Neural cell (in vitro differentiated cells): ENCODE data around the gene UIMC1. TPM values are rescaled to one million over a fixed set of nuclear protein-coding genes. Genes with fewer than 3 reads are reported as not detected.

Experiments
- H2AFZ ChIP-seq: fragments of 200-600, 300-800 bp; sonication (generic), shearing (Covaris generic); 2 replicates; pipeline ENCODE4 v1.6.0; 2014; ENCODE audit warnings: low read depth, mild to moderate bottlenecking, antibody characterized with exemption, low read length, moderate library complexity
- H3F3A ChIP-seq: fragments of 200-600 bp; shearing (Covaris generic); 2 replicates; pipeline ENCODE4 v1.6.1; 2016; ENCODE audit warnings: mild to moderate bottlenecking, moderate library complexity, mixed read lengths, antibody characterized with exemption, low read length; ENCODE audit not compliant: insufficient read depth, poor library complexity, severe bottlenecking
- H3K27ac ChIP-seq: fragments of 200-600, 300-800 bp; sonication (generic), shearing (Covaris generic); 2 replicates; pipeline ENCODE4 v1.5.1; 2014; ENCODE audit warnings: mild to moderate bottlenecking, low read length, moderate library complexity
- H3K27me3 ChIP-seq: fragments of 300-800, 200-600 bp; sonication (generic), shearing (Covaris generic); 2 replicates; pipeline ENCODE4 v1.6.0; 2014; ENCODE audit warnings: mild to moderate bottlenecking, low read depth, low read length, moderate library complexity; ENCODE audit not compliant: insufficient read depth
- H3K36me3 ChIP-seq: fragments of 300-800, 200-600 bp; sonication (generic), shearing (Covaris generic); 2 replicates; pipeline ENCODE4 v1.5.1; 2014; ENCODE audit warnings: mild to moderate bottlenecking, antibody characterized with exemption, low read length, moderate library complexity; ENCODE audit not compliant: insufficient read depth
- H3K4me2 ChIP-seq: fragments of 300-800, 200-600 bp; sonication (generic), shearing (Covaris generic); 2 replicates; pipeline ENCODE4 v1.6.0; 2014; ENCODE audit warnings: mild to moderate bottlenecking, low read length
- H3K4me3 ChIP-seq: fragments of 300-800, 200-600 bp; sonication (generic), shearing (Covaris generic); 2 replicates; pipeline ENCODE4 v1.5.1; 2014; ENCODE audit warnings: mild to moderate bottlenecking, low read length, moderate library complexity
- H3K79me2 ChIP-seq: fragments of 200-600 bp; shearing (Covaris generic); replicated peaks from 2 replicates; pipeline ENCODE4 v1.6.0; 2014; ENCODE audit warnings: mild to moderate bottlenecking, low read length, moderate library complexity; ENCODE audit not compliant: insufficient read depth
- H3K9ac ChIP-seq: fragments of 300-800, 200-600 bp; sonication (generic), shearing (Covaris generic); 2 replicates; pipeline ENCODE4 v1.6.1; 2016; ENCODE audit warnings: mild to moderate bottlenecking, low read length, mixed read lengths
- H3K9me2 ChIP-seq: fragments of 200-600 bp; shearing (Covaris generic); 2 replicates; pipeline ENCODE4 v1.6.1; 2016; ENCODE audit warnings: mild to moderate bottlenecking, low read length, mixed read lengths; ENCODE audit not compliant: insufficient read depth
- H3K9me3 ChIP-seq: fragments of 200-600, 300-800 bp; sonication (generic), shearing (Covaris generic); 2 replicates; pipeline ENCODE4 v1.6.1; 2016; ENCODE audit warnings: mild to moderate bottlenecking, mixed run types, low read length, moderate library complexity, mixed read lengths
- H4K20me1 ChIP-seq: fragments of 200-600 bp; shearing (Covaris generic); 2 replicates; pipeline ENCODE4 v1.6.1; 2016; ENCODE audit warnings: mild to moderate bottlenecking, mixed run types; ENCODE audit not compliant: insufficient read depth
- EP300 ChIP-seq: fragments of 450-650 bp; conservative IDR thresholded peaks from 2 replicates; pipeline ENCODE4 v1.6.1; 2014; ENCODE audit warnings: antibody characterized with exemption, mild to moderate bottlenecking, moderate library complexity; ENCODE audit not compliant: poor library complexity, severe bottlenecking
- EZH2 ChIP-seq: fragments of 200-600, 300-800 bp; shearing (Covaris generic), sonication (generic); IDR thresholded peaks from 2 replicates; pipeline ENCODE4 v1.6.1; 2014; ENCODE audit warnings: antibody characterized with exemption, low read length, borderline replicate concordance, mild to moderate bottlenecking; ENCODE audit not compliant: insufficient read depth, poor library complexity, severe bottlenecking
- MXI1 ChIP-seq: fragments of 450-650 bp; conservative IDR thresholded peaks from 2 replicates; pipeline ENCODE4 v1.6.1; 2014; ENCODE audit warnings: antibody characterized with exemption, mild to moderate bottlenecking; ENCODE audit not compliant: poor library complexity, severe bottlenecking
- POLR2AphosphoS5 ChIP-seq: IDR thresholded peaks from 2 replicates; pipeline ENCODE4 v1.6.1; 2012
- RAD21 ChIP-seq: fragments of 450-650 bp; conservative IDR thresholded peaks from 2 replicates; pipeline ENCODE4 v1.6.1; 2014; ENCODE audit warnings: antibody characterized with exemption, mild to moderate bottlenecking, moderate library complexity
- SMC3 ChIP-seq: fragments of 450-650 bp; conservative IDR thresholded peaks from 2 replicates; pipeline ENCODE4 v1.6.1; 2014; ENCODE audit warnings: antibody characterized with exemption, mild to moderate bottlenecking, moderate library complexity; ENCODE audit not compliant: poor library complexity
- TAF1 ChIP-seq: IDR thresholded peaks from 2 replicates; pipeline ENCODE4 v1.6.1; 2012; ENCODE audit warnings: low read depth
- polyA plus RNA-seq: library from polyadenylated mRNA; depleted of rRNA; stranded (reverse); fragments of >200 nt; gene quantifications from 2 replicates; pipeline ENCODE4 v1.2.3, GENCODE V29; 2014
- TF ChIP-seq, protein P1 (sequence below): IDR thresholded peaks from 2 replicates; pipeline ENCODE4 v1.6.1; 2012; ENCODE audit warnings: borderline replicate concordance
- TF ChIP-seq, protein P2 (sequence below): fragments of 450-650 bp; IDR thresholded peaks from 2 replicates; pipeline ENCODE4 v1.5.1; 2014; ENCODE audit warnings: antibody characterized with exemption, mild to moderate bottlenecking, moderate library complexity; ENCODE audit not compliant: poor library complexity, severe bottlenecking

The UIMC1 gene
- polyA plus RNA-seq, 1 donor from 2014 or later, result 74.0 TPM

DNA sequence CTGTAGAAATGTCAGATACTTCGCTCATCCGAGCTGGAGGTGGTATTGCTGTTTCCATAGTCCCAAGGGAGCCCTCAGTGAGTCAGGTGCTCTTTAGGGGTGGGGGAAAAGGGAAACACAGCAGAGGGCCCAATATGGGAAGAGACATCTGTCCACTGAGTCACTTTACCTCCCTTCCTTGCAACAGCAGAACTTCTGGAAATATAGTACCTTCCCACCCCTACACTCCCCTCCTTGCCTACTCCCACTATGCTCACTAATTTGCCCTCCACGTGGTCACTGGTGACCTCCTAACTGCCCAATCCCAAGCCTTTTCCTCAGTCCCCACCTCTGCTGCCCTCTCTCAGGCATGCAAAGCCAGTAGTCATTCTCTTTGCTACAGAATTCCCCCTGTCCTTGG lies 109.3 kb downstream of the UIMC1 start:
- Histone ChIP-seq H4K20me1 (no peaks in the 10 kb centered on the region), H3K9me3 (no peaks in the 10 kb centered on the region)
- TF ChIP-seq TAF1, result no peak
- TF ChIP-seq, protein P1, sequence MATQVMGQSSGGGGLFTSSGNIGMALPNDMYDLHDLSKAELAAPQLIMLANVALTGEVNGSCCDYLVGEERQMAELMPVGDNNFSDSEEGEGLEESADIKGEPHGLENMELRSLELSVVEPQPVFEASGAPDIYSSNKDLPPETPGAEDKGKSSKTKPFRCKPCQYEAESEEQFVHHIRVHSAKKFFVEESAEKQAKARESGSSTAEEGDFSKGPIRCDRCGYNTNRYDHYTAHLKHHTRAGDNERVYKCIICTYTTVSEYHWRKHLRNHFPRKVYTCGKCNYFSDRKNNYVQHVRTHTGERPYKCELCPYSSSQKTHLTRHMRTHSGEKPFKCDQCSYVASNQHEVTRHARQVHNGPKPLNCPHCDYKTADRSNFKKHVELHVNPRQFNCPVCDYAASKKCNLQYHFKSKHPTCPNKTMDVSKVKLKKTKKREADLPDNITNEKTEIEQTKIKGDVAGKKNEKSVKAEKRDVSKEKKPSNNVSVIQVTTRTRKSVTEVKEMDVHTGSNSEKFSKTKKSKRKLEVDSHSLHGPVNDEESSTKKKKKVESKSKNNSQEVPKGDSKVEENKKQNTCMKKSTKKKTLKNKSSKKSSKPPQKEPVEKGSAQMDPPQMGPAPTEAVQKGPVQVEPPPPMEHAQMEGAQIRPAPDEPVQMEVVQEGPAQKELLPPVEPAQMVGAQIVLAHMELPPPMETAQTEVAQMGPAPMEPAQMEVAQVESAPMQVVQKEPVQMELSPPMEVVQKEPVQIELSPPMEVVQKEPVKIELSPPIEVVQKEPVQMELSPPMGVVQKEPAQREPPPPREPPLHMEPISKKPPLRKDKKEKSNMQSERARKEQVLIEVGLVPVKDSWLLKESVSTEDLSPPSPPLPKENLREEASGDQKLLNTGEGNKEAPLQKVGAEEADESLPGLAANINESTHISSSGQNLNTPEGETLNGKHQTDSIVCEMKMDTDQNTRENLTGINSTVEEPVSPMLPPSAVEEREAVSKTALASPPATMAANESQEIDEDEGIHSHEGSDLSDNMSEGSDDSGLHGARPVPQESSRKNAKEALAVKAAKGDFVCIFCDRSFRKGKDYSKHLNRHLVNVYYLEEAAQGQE, result no peak
- no peak for TF ChIP-seq POLR2AphosphoS5
- no peak for TF ChIP-seq RAD21
- no peak for TF ChIP-seq MXI1
- TF ChIP-seq EZH2, result no peak
- no peak for TF ChIP-seq SMC3

DNA sequence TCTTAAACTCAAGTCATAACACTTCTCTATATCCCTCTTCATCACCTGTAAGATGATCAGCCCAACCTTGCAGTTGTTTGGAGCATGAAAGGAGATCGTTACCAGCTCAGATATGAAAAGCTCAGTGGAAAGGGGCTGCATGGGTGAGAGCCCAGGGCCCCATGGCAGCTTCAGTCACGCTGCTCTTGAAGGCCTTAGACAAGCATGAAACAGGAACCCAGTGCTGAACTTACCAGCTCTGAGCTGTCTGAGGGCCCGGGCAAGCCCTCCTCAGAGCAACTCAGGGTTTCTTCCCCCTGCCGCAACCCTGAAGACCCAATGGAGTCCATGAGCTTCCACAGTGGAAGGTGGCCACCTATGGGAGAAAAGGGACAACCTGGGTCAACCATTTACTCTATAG lies 110.7 kb downstream of the UIMC1 start:
- no peak overlapping the region for H2AFZ ChIP-seq
- no peaks in the 10 kb centered on the region for H4K20me1 ChIP-seq
- H3K9me2 ChIP-seq, result no peaks in the 10 kb centered on the region
- H3K4me3 ChIP-seq, result no peak overlapping the region
- H3K27ac ChIP-seq, result no peak overlapping the region
- no peak for TF ChIP-seq EZH2
- TF ChIP-seq SMC3, result no peak
- TF ChIP-seq, protein P1, result no peak
- TF ChIP-seq, protein P2, sequence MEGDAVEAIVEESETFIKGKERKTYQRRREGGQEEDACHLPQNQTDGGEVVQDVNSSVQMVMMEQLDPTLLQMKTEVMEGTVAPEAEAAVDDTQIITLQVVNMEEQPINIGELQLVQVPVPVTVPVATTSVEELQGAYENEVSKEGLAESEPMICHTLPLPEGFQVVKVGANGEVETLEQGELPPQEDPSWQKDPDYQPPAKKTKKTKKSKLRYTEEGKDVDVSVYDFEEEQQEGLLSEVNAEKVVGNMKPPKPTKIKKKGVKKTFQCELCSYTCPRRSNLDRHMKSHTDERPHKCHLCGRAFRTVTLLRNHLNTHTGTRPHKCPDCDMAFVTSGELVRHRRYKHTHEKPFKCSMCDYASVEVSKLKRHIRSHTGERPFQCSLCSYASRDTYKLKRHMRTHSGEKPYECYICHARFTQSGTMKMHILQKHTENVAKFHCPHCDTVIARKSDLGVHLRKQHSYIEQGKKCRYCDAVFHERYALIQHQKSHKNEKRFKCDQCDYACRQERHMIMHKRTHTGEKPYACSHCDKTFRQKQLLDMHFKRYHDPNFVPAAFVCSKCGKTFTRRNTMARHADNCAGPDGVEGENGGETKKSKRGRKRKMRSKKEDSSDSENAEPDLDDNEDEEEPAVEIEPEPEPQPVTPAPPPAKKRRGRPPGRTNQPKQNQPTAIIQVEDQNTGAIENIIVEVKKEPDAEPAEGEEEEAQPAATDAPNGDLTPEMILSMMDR, result no peak
- no peak for TF ChIP-seq RAD21
- TF ChIP-seq EP300, result no peak
- TF ChIP-seq POLR2AphosphoS5, result no peak
- no peak for TF ChIP-seq MXI1
- no peak for TF ChIP-seq TAF1
- H3K9ac ChIP-seq, result no peak overlapping the region
- no peaks in the 10 kb centered on the region for H3F3A ChIP-seq
- no peaks in the 10 kb centered on the region for H3K79me2 ChIP-seq
- H3K4me2 ChIP-seq, result no peak overlapping the region
- no peaks in the 10 kb centered on the region for H3K27me3 ChIP-seq
- H3K9me3 ChIP-seq, result no peaks in the 10 kb centered on the region
- no peaks in the 10 kb centered on the region for H3K36me3 ChIP-seq

More for the DNA sequence above, 109.3 kb downstream of the UIMC1 start:
- no peaks in the 10 kb centered on the region for H3K27me3 ChIP-seq
- H3F3A ChIP-seq, result no peaks in the 10 kb centered on the region
- H3K27ac ChIP-seq, result no peak overlapping the region
- H3K9ac ChIP-seq, result no peak overlapping the region
- no peaks in the 10 kb centered on the region for H3K9me2 ChIP-seq
- H3K4me2 ChIP-seq, result no peak overlapping the region
- H3K36me3 ChIP-seq, result no peaks in the 10 kb centered on the region
- H2AFZ ChIP-seq, result no peak overlapping the region
- no peaks in the 10 kb centered on the region for H3K79me2 ChIP-seq
- no peak overlapping the region for H3K4me3 ChIP-seq
